Activated gamma-delta T cell treated with anti-CD3 and anti-CD28 coated beads, Interleukin-2, amount 50 U/mL, for 16 hours (primary cell): Measurements from ENCODE around the gene DYNLT2.

Experiments used
- DNase-seq: peaks from one replicate; pipeline ENCODE4 v3.0.0-alpha.2; 2020; ENCODE audit warnings: low read depth

Gene DYNLT2

GRCh38 chr6:169738204-169738975 lies 13.0 kb downstream of the DYNLT2 start:
- no peak for DNase-seq

- DNase-seq: no peak
Measured at GRCh38 chr6:169729961-169730360, 21.4 kb downstream of the DYNLT2 start.

- DNase-seq: no peak
Measured at GRCh38 chr6:169726963-169727362, 24.4 kb downstream of the DYNLT2 start.

- no peak for DNase-seq
Measured at GRCh38 chr6:169726049-169726400, 25.3 kb downstream of the DYNLT2 start.

- no peak for DNase-seq
Measured at GRCh38 chr6:169725125-169726048, 26.0 kb downstream of the DYNLT2 start.

GRCh38 chr6:169724494-169725124 lies 26.8 kb downstream of the DYNLT2 start, which contains the start of gene PHF10:
PHF10 (minus strand) TSS chr6:169724500; CDS start chr6:169723931, 569 bp downstream.
- peak; percentile 53 for DNase-seq

GRCh38 chr6:169723991-169724493 lies 27.3 kb downstream of the DYNLT2 start:
- no peak for DNase-seq

- DNase-seq: peak; percentile 62
Measured at GRCh38 chr6:169723200-169723909, 28.0 kb downstream of the DYNLT2 start.

- no peak for DNase-seq
Measured at GRCh38 chr6:169722362-169723199, 28.8 kb downstream of the DYNLT2 start.

GRCh38 chr6:169720207-169720855 lies 31.0 kb downstream of the DYNLT2 start:
- no peak for DNase-seq

GRCh38 chr6:169719117-169719516 lies 32.3 kb downstream of the DYNLT2 start:
- DNase-seq: no peak

GRCh38 chr6:169714595-169714994 lies 36.8 kb downstream of the DYNLT2 start:
- no peak for DNase-seq

- no peak for DNase-seq
Measured at GRCh38 chr6:169714178-169714577, 37.2 kb downstream of the DYNLT2 start.

- DNase-seq: no peak
Measured at GRCh38 chr6:169710009-169710408, 41.4 kb downstream of the DYNLT2 start.

- DNase-seq: no peak
Measured at GRCh38 chr6:169709293-169709692, 42.1 kb downstream of the DYNLT2 start.

GRCh38 chr6:169707772-169708171 lies 43.6 kb downstream of the DYNLT2 start:
- DNase-seq: no peak

- DNase-seq: peak; percentile 14
Measured at GRCh38 chr6:169702840-169703246, 48.5 kb downstream of the DYNLT2 start.

- peak; percentile 98 for DNase-seq
Measured at GRCh38 chr6:169701954-169702839, 49.2 kb downstream of the DYNLT2 start, which contains the start of the genes C6orf120 and WDR27. C6orf120 (plus strand) TSS chr6:169702126; CDS start chr6:169702460, 334 bp downstream. WDR27 (minus strand) TSS chr6:169702029; CDS start chr6:169689005, 13,024 bp downstream.
